Activated T-helper 1 cell treated with Interleukin-2 at 50 U/mL for 16 hours (primary cell): ENCODE measurements around the gene ABCA2.

Source experiments
- DNase-seq: peaks from one replicate; pipeline ENCODE4 v3.0.0-alpha.2; 2020; ENCODE audit warnings: low read depth

ABCA2 gene

GRCh38 chr9:136995772-136996311 is 32.2 kb downstream of the ABCA2 start:
- DNase-seq: no peak

GRCh38 chr9:136995362-136995761 is 32.7 kb downstream of the ABCA2 start:
- DNase-seq: no peak

GRCh38 chr9:136994888-136995230 is 33.2 kb downstream of the ABCA2 start:
- no peak for DNase-seq

- no peak for DNase-seq
Measured at GRCh38 chr9:136994180-136994887, 33.7 kb downstream of the ABCA2 start.

- no peak for DNase-seq
Measured at GRCh38 chr9:136992819-136993369, 35.1 kb downstream of the ABCA2 start.

GRCh38 chr9:136991993-136992818 is 35.8 kb downstream of the ABCA2 start, which contains the start of gene PAXX:
Gene PAXX, plus strand, starts transcription at chr9:136992422. Its CDS starts 22 bp downstream, at chr9:136992444.
- DNase-seq: peak; percentile 91

GRCh38 chr9:136990242-136990911 is 37.7 kb downstream of the ABCA2 start:
- no peak for DNase-seq

GRCh38 chr9:136988872-136989271 is 39.2 kb downstream of the ABCA2 start:
- DNase-seq: no peak

- no peak for DNase-seq
Measured at GRCh38 chr9:136985853-136986252, 42.2 kb downstream of the ABCA2 start.

GRCh38 chr9:136985027-136985602 is 42.9 kb downstream of the ABCA2 start:
- no peak for DNase-seq

GRCh38 chr9:136984464-136985026 is 43.5 kb downstream of the ABCA2 start:
- DNase-seq: no peak

GRCh38 chr9:136983656-136984314 is 44.3 kb downstream of the ABCA2 start:
- DNase-seq: no peak

- DNase-seq: no peak
Measured at GRCh38 chr9:136983167-136983566, 44.9 kb downstream of the ABCA2 start.

- DNase-seq: no peak
Measured at GRCh38 chr9:136982232-136983051, 45.6 kb downstream of the ABCA2 start, which contains the start of gene LCNL1. Gene LCNL1, plus strand, starts transcription at chr9:136982993. Its CDS starts 594 bp downstream, at chr9:136983587.

GRCh38 chr9:136981588-136982231 is 46.3 kb downstream of the ABCA2 start:
- DNase-seq: no peak

GRCh38 chr9:136980669-136981478 is 47.2 kb downstream of the ABCA2 start:
- no peak for DNase-seq

GRCh38 chr9:136979769-136980587 is 48.1 kb downstream of the ABCA2 start:
- DNase-seq: no peak
